Middle frontal gyrus (tissue), 1 donor: ENCODE measurements around the gene SLC27A3.
"Not testable (repeated sequence)": the region's sequence is repeated elsewhere in the genome, so short reads cannot be mapped to it uniquely, and the experiment has no call there.

Source experiments
- DNase-seq: peaks from one replicate; pipeline ENCODE4 v3.0.0-alpha.2; 2015; ENCODE audit warnings: low spot score; ENCODE audit errors: extremely low spot score

SLC27A3 gene

GRCh38 chr1:153779781-153780541 is 4.8 kb downstream of the SLC27A3 start:
- no peak for DNase-seq

DNA sequence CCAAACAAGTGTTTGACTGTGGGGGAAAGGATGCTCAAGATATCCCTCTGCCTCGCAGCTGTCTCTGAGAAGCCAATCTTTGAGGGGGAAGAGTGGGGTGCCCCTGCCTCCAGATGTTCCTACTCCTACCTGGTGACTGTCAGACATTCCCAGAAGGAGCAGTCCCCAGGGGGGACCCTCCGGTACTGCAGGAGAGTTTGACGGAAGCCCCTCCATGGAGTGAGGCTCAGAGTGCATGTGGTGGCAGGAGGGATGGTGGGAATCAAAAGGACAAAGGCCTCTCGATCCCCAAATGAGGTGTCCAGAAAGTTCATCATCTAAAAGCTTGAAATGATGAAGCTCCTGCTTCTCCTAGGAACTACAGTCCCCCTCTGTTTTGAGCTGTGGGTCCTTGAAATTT is 5.3 kb downstream of the SLC27A3 start:
- DNase-seq: no peak

- not testable (repeated sequence) for DNase-seq
Measured at GRCh38 chr1:153782648-153783047, 7.4 kb downstream of the SLC27A3 start.

DNA sequence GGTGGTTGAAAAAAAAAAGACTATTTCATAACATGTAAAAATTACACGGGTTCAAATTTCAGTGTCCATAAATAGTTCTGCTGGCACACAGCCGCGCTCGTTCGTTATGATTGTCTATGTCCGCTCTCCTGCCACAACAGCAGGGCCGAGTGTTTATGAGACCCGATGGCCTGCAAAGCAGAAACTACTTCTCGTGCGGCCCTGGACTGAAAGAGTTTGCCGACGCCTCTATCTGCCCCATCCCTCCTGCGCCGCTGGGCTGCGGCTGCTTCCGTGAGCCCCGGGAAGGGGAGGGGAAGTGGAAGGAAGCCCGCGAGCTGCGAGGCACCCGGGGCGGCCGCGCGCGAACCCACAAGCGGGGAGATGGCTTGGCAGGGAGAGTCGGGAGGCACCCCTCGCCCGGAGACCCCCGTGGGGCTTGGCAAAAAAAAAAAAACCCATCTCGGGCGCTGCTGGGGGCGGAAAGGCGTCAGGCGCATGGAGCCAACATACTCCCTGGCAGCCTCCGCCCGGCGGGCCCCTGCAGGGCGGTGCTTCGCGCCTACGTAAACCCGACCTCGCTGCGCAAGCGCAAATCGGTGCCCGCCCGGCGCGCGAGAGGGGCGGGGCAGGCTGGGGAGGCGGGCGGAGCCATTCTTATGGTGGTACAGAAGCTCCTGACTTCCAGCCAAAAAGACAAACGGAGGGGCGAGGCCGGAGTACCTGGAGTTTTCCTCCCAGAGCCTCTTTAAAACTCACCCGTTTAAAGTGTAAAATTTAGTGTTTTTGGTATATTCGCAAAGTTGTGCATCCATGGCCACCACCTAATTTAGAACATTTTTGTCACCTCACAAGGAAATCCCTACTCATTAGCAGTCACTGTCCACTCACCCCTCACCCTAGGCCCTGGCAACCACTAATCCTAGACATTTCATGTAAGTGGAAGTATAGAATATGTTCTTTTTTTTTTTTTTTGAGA is 8.3 kb downstream of the SLC27A3 start:
- DNase-seq: peak; percentile 90

DNA sequence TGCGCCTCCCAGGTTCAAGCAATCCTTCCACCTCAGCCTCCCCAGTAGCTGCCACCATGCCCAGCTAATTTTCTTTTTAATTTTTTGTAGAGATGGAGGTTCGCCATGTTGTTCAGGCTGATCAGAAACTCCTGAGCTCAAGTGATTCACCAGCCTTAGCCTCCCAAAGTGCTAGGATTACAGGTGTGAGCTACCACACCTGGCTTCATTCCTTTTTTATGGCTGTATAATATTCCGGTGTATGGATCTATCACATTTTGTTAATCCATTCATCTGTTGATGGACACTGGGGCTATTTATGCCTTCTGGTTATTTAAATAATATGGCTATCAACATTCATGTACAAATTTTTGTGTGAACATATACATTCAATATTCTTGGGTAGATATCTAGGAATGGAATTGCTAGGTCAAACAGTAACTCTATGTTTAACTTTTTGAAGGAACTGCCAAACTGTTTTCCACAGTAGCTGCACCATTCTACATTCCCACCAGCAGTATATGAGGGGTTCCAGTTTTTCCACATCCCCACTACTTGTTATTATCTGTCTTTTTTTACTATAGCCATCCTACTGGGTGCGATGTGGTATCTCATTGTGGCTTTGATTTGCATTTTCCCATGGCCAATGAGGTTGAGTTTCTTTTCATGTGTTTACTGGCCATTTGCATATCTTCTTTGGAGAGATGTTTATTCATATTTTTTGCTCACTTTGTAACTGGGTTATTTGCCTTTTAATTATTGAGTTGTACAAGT is 11.0 kb downstream of the SLC27A3 start:
- DNase-seq: no peak

DNA sequence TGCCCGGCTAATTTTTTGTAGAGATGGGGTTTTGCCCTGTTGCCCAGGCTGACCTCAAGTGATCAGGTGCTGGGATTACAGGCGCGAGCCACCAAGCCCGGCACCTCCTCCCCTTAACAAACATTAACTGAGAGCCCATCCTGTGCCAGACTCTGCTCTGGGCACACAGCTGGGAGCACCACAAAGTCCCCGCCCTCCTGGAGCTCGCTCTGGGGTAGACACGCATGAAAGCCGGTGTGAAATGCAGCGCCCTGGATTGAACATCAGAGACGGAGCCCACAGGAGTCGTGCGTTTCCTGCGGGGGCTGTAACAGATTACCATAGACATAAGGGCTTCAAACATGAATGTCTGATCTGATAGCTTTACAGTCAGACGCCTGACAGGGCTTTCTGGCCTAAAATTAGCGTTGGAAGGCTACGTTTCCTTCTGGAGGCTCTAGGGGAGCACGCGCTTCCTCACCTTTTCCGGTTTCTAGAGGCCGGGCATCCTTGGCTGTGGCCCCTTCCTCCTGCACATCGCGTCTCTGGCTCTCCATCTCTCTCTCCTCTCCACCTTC is 14.3 kb downstream of the SLC27A3 start:
- DNase-seq: peak; percentile 16

GRCh38 chr1:153790313-153790965 is 15.2 kb downstream of the SLC27A3 start:
- DNase-seq: peak; percentile 82

- peak; percentile 13 for DNase-seq
Measured at GRCh38 chr1:153790966-153791647, 15.9 kb downstream of the SLC27A3 start.

- DNase-seq: no peak
Measured at GRCh38 chr1:153791648-153792253, 16.5 kb downstream of the SLC27A3 start.

DNA sequence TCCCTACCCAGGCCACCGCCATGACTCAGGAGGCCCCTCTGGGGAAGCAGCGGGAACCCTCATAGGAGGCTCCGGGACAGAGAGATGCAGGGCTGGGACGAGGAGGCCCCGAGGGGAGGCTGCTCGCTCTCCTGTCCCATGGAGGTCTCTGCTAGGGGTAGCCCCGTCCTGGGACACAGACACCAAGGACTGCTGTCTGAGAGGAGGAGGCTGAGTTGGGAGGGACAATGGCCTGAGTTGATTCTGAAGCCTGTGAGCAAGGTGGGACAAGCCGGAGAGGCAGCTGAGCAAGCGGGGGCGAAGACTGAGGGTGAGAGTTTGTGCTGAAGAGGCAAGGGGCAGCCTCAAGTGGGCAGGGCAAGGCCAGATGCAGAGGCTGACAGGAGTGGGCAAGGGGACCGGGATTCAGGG is 17.4 kb downstream of the SLC27A3 start:
- DNase-seq: no peak

DNA sequence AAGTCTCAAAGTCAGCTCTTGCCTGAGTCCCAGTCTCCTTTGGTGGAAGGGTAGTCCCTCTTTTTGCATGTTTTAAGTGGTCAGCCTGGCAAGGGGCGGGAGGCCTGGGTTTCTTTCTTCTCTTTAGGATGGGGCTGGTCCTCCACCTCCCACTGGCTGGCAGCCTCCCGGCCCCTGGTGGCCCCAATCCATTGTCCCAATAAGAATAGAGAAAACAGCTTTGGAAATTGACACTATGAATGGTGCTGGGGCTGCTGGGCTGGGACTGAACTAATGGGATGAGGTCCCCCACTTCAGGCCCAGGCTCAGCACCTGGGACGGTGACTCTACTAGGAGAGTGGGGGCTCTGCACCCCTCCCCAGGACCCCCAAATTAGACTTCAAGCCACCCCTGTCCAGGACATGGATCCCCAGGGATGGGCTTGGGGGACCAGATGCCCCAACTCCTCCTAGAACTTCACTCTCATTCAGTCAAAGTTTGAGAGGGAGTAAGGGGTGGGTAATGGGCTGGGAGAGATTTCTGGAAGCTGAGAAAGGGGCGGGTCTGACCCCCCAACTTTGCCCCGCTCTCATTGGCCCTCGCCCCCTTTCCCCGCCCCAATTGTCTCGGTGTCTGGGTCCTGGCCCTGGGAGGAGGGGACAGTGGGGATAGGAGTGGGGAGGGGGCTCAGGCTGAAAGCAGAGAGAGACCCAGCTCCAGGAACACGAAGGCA is 18.2 kb downstream of the SLC27A3 start:
- no peak for DNase-seq

DNA sequence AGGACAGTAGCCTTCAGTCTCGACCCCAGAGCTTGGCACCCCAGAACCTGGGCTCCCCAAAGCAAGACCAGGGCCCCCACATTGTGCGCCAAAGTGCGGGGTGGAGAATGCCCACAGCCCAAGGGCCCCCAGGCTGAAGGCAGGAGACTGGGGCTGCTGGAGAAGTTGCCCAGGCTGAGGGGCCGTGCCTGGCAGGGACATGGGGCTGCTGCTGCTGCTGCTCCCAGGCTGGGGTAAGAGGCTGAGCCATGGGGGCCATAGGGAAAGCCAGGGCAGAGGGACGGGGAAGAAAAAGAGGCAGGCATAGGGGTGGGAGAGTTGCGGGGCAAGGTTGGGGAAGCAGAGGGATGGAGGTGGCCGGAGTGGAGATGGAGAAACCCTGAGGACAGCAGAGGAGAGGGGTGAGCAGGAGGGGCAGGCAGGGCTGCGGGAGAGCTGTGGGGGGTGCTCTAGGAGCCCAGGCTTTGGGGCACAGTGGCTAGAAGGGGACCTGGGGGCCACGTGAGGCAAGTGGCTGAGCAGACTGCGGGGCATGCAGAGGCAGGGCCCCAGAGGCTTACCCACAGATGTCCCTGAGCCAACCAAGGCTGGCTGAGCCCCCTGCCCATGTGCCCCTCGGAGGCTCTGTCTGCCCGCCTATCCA is 18.9 kb downstream of the SLC27A3 start:
- no peak for DNase-seq

DNA sequence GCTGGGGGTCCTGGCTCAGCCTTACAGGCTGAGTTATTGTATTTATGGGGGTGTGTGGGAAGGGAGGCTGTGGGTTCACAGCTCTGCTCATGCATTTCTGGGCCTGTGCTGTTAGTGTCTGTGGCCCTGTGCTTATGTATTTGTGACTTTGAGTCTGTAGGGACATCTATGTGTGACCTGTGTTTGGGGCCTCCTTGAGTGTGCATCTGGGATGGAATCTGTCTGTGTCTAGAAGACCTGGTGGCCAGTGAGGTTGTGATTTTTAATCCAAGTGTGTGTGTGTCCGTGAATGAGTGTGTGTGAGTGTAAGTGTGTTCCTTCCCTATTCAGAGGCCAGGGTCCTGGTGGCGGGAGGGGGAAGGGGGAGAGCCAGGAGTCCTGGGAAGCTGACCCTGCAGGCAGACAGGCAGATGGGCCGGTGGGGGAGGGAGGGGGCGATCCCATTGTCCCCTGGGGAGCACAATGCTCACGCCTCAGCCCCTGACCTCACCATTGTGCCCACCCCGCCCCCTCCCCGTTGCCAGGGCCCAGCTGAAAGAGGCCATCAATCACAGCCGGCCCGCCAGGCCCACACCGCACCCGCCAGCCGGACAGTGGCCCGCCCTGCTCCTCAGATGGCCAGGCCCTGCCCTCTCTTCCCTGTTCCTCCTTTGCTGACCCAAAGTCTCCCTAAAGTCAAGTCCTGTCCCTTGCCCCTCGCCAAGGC is 19.6 kb downstream of the SLC27A3 start:
- DNase-seq: no peak

DNA sequence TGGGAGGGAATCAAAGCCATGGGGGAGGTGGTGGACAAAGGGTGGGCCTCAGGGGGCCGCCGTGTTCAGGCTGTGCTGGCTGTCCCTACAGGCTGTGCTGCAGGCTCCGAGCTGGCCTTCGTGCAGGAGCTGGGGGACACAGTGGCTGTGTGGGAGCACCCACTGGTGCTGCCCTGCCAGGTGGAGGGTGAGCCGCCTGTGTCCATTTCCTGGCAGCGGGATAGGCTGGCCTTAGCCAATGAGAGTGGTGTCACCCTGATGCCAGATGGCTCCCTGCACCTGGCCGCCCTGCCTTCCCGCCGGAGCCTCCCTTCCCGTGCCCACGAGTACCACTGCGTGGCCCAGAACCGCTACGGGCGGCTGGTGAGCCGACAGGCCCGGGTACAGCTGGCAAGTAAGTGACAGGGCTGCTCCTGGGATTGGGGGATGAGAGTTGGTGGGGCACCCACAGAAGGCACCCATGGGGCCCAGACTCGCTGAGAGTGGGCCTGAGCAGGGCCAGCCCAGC is 20.2 kb downstream of the SLC27A3 start:
- DNase-seq: no peak

- DNase-seq: no peak
Measured at GRCh38 chr1:153795934-153796785, 21.0 kb downstream of the SLC27A3 start.

- DNase-seq: no peak
Measured at GRCh38 chr1:153796786-153797659, 21.8 kb downstream of the SLC27A3 start.
